HFF-Myc (cell line): ENCODE results near the gene CAMTA1.

Experiments
- DNase-seq: peaks from one replicate; pipeline ENCODE4 v3.0.0-alpha.2; 2011; ENCODE audit warnings: low read depth; ENCODE audit errors: extremely low read depth
- H3K4me3 ChIP-seq: replicated peaks from 2 replicates; pipeline ENCODE4 v1.5.1; 2011; ENCODE audit warnings: low read depth, mild to moderate bottlenecking, control low read depth, low read length
- TF ChIP-seq, protein P1 (sequence below): IDR thresholded peaks from 2 replicates; pipeline ENCODE4 v1.5.1; 2012; ENCODE audit warnings: mild to moderate bottlenecking, low read depth, low read length, control low read depth; ENCODE audit errors: missing control alignments

Gene CAMTA1

GRCh38 chr1:6951536-6951935, 166.3 kb downstream of the CAMTA1 start:
- TF ChIP-seq, protein P1, sequence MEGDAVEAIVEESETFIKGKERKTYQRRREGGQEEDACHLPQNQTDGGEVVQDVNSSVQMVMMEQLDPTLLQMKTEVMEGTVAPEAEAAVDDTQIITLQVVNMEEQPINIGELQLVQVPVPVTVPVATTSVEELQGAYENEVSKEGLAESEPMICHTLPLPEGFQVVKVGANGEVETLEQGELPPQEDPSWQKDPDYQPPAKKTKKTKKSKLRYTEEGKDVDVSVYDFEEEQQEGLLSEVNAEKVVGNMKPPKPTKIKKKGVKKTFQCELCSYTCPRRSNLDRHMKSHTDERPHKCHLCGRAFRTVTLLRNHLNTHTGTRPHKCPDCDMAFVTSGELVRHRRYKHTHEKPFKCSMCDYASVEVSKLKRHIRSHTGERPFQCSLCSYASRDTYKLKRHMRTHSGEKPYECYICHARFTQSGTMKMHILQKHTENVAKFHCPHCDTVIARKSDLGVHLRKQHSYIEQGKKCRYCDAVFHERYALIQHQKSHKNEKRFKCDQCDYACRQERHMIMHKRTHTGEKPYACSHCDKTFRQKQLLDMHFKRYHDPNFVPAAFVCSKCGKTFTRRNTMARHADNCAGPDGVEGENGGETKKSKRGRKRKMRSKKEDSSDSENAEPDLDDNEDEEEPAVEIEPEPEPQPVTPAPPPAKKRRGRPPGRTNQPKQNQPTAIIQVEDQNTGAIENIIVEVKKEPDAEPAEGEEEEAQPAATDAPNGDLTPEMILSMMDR, result no peak
- no peak for DNase-seq

DNA sequence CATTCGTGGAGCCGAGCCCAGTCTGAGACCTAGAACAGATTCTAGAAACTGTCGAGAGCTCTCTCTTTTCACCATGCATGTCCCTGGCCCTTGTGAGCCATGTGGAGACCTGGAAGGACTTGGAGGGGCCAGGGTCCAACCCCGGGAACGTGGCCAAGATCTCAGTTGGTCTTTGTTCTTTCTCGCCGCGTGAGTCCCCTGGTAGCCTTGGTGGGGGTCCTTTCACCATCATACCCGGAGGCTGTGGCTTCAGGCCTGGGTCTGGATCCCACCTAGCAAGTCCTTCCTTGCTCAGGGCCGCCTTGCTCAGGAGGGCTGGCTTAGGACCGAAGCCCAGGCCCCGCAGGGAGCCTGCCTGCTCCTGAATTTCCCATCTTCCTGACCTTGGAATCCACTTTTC, 168.0 kb downstream of the CAMTA1 start:
- no peak for DNase-seq
- no peak overlapping the region for H3K4me3 ChIP-seq
- TF ChIP-seq, protein P1, result no peak

More at GRCh38 chr1:6951536-6951935, 166.3 kb downstream of the CAMTA1 start:
- no peak overlapping the region for H3K4me3 ChIP-seq

- no peak for DNase-seq
- H3K4me3 ChIP-seq, result no peak overlapping the region
- TF ChIP-seq, protein P1, result no peak
These were observed 168.7 kb downstream of the CAMTA1 start for GRCh38 chr1:6953907-6954364.

GRCh38 chr1:6954591-6954990, 169.3 kb downstream of the CAMTA1 start:
- DNase-seq, result no peak
- no peak overlapping the region for H3K4me3 ChIP-seq
- TF ChIP-seq, protein P1, result no peak

- DNase-seq, result no peak
- H3K4me3 ChIP-seq, result no peak overlapping the region
- TF ChIP-seq, protein P1, result no peak
These were observed 170.3 kb downstream of the CAMTA1 start for GRCh38 chr1:6955357-6956094.

- TF ChIP-seq, protein P1, result no peak
- H3K4me3 ChIP-seq, result no peak overlapping the region
- DNase-seq, result no peak
These were observed 171.4 kb downstream of the CAMTA1 start for GRCh38 chr1:6956488-6957159.
